HFF-Myc (cell line): ENCODE data around the gene CHRNA9.
A peak's percentile ranks its signal among the peaks of the same experiment; 100 is the strongest.

Source experiments
- DNase-seq: peaks from one replicate; pipeline ENCODE4 v3.0.0-alpha.2; 2011; ENCODE audit warnings: low read depth; ENCODE audit errors: extremely low read depth
- H3K4me3 ChIP-seq: replicated peaks from 2 replicates; pipeline ENCODE4 v1.5.1; 2011; ENCODE audit warnings: low read depth, mild to moderate bottlenecking, control low read depth, low read length
- CTCF ChIP-seq: IDR thresholded peaks from 2 replicates; pipeline ENCODE4 v1.5.1; 2012; ENCODE audit warnings: mild to moderate bottlenecking, low read depth, low read length, control low read depth; ENCODE audit errors: missing control alignments

The CHRNA9 gene

GRCh38 chr4:40394236-40394635, 59.1 kb downstream of the CHRNA9 start:
- no peak for DNase-seq
- no peak overlapping the region for H3K4me3 ChIP-seq
- no peak for TF ChIP-seq CTCF

- H3K4me3 ChIP-seq: no peak overlapping the region
- TF ChIP-seq CTCF: no peak
- DNase-seq: no peak
Observed at GRCh38 chr4:40395166-40395900, 60.2 kb downstream of the CHRNA9 start.

GRCh38 chr4:40395908-40396793, 61.0 kb downstream of the CHRNA9 start:
- no peak overlapping the region for H3K4me3 ChIP-seq
- DNase-seq: no peak

GRCh38 chr4:40399578-40399977, 64.4 kb downstream of the CHRNA9 start:
- no peak for TF ChIP-seq CTCF
- DNase-seq: no peak

More at GRCh38 chr4:40395908-40396793, 61.0 kb downstream of the CHRNA9 start:
- TF ChIP-seq CTCF: no peak

GRCh38 chr4:40401096-40401495, 66.0 kb downstream of the CHRNA9 start:
- TF ChIP-seq CTCF: no peak
- DNase-seq: no peak
- H3K4me3 ChIP-seq: no peak overlapping the region

More at GRCh38 chr4:40399578-40399977, 64.4 kb downstream of the CHRNA9 start:
- no peak overlapping the region for H3K4me3 ChIP-seq

- no peak overlapping the region for H3K4me3 ChIP-seq
- peak; percentile 20 for DNase-seq
- no peak for TF ChIP-seq CTCF
Observed at GRCh38 chr4:40401631-40402030, 66.5 kb downstream of the CHRNA9 start.
